GM18858 (cell line): ENCODE measurements around the gene EFNB1.

Experiments
- ATAC-seq: cut with Tn5 transposase; IDR thresholded peaks from one replicate; pipeline ENCODE4 v1.9.1; 2021; ENCODE audit not compliant: unreplicated experiment

Gene EFNB1

GRCh38 chrX:68842781-68843581 lies 14.2 kb downstream of the EFNB1 start:
- no peak for ATAC-seq

- ATAC-seq: no peak
Measured at GRCh38 chrX:68843992-68844391, 15.2 kb downstream of the EFNB1 start.

GRCh38 chrX:68844581-68844980 lies 15.8 kb downstream of the EFNB1 start:
- ATAC-seq: no peak

- no peak for ATAC-seq
Measured at GRCh38 chrX:68846536-68846935, 17.7 kb downstream of the EFNB1 start.

- no peak for ATAC-seq
Measured at GRCh38 chrX:68847172-68847571, 18.4 kb downstream of the EFNB1 start.

- no peak for ATAC-seq
Measured at GRCh38 chrX:68848189-68848940, 19.5 kb downstream of the EFNB1 start.

GRCh38 chrX:68851082-68851481 lies 22.3 kb downstream of the EFNB1 start:
- no peak for ATAC-seq

- ATAC-seq: no peak
Measured at GRCh38 chrX:68852046-68852445, 23.2 kb downstream of the EFNB1 start.

- ATAC-seq: no peak
Measured at GRCh38 chrX:68853665-68854251, 24.9 kb downstream of the EFNB1 start.

- ATAC-seq: no peak
Measured at GRCh38 chrX:68865300-68865699, 36.5 kb downstream of the EFNB1 start.

- ATAC-seq: no peak
Measured at GRCh38 chrX:68865926-68866325, 37.1 kb downstream of the EFNB1 start.

GRCh38 chrX:68867458-68868112 lies 38.8 kb downstream of the EFNB1 start:
- no peak for ATAC-seq

- ATAC-seq: no peak
Measured at GRCh38 chrX:68868316-68868715, 39.5 kb downstream of the EFNB1 start.

GRCh38 chrX:68868902-68869800 lies 40.3 kb downstream of the EFNB1 start:
- ATAC-seq: no peak

- ATAC-seq: no peak
Measured at GRCh38 chrX:68870357-68870756, 41.5 kb downstream of the EFNB1 start.

- no peak for ATAC-seq
Measured at GRCh38 chrX:68872171-68872570, 43.4 kb downstream of the EFNB1 start.

GRCh38 chrX:68874076-68874475 lies 45.3 kb downstream of the EFNB1 start:
- ATAC-seq: no peak

- ATAC-seq: no peak
Measured at GRCh38 chrX:68876731-68877130, 47.9 kb downstream of the EFNB1 start.

- no peak for ATAC-seq
Measured at GRCh38 chrX:68877606-68878005, 48.8 kb downstream of the EFNB1 start.

- ATAC-seq: no peak
Measured at GRCh38 chrX:68878977-68879645, 50.3 kb downstream of the EFNB1 start.
